ENCODE results near the gene CES1.

Gene CES1

GRCh38 chr16:55778757-55779156 lies 54.1 kb downstream of the CES1 start:
- Histone ChIP-seq H3K4me3 (ENCODE audit: low read depth, low read length) (no peak overlapping the region), H3K79me2 (no peaks in the 10 kb centered on the region), H3K27me3 (ENCODE audit: control insufficient read depth, insufficient read depth, low read length) (peaks cover 4% of the 10 kb centered on the region), H3K36me3 (ENCODE audit: control insufficient read depth, insufficient read depth, low read length) (no peaks in the 10 kb centered on the region), H3K9ac (no peak overlapping the region), H3K9me3 (ENCODE audit: control insufficient read depth, low read length) (no peaks in the 10 kb centered on the region), H3K4me2 (ENCODE audit: low read length) (no peak overlapping the region), H2AFZ (no peak overlapping the region), H3K4me1 (no peaks in the 10 kb centered on the region), H3K27ac (no peak overlapping the region)
- no peak for TF ChIP-seq CTCF (IDR thresholded peaks at IDR 0.05)

GRCh38 chr16:55775857-55776256 lies 57.0 kb downstream of the CES1 start:
- Histone ChIP-seq H3K27me3 (ENCODE audit: control insufficient read depth, insufficient read depth, low read length) (peaks cover 4% of the 10 kb centered on the region), H3K79me2 (no peaks in the 10 kb centered on the region), H3K9me3 (ENCODE audit: control insufficient read depth, low read length) (no peaks in the 10 kb centered on the region), H2AFZ (no peak overlapping the region), H3K4me1 (no peaks in the 10 kb centered on the region), H3K36me3 (ENCODE audit: control insufficient read depth, insufficient read depth, low read length) (no peaks in the 10 kb centered on the region), H3K4me2 (ENCODE audit: low read length) (no peak overlapping the region), H3K9ac (no peak overlapping the region), H3K4me3 (ENCODE audit: low read depth, low read length) (no peak overlapping the region), H3K27ac (no peak overlapping the region)
- TF ChIP-seq CTCF (IDR thresholded peaks at IDR 0.05) = no peak

GRCh38 chr16:55773859-55774549 lies 58.9 kb downstream of the CES1 start:
- H3K36me3 ChIP-seq (ENCODE audit: control insufficient read depth, insufficient read depth, low read length) = no peaks in the 10 kb centered on the region
- H2AFZ ChIP-seq = no peak overlapping the region
- H3K27me3 ChIP-seq (ENCODE audit: control insufficient read depth, insufficient read depth, low read length) = peaks cover 4% of the 10 kb centered on the region
- H3K4me1 ChIP-seq = no peaks in the 10 kb centered on the region
- H3K79me2 ChIP-seq = no peaks in the 10 kb centered on the region
- H3K9ac ChIP-seq = no peak overlapping the region
- H3K27ac ChIP-seq = no peak overlapping the region
- no peak overlapping the region for H3K4me2 ChIP-seq (ENCODE audit: low read length)
- no peak overlapping the region for H3K4me3 ChIP-seq (ENCODE audit: low read depth, low read length)
- H3K9me3 ChIP-seq (ENCODE audit: control insufficient read depth, low read length) = no peaks in the 10 kb centered on the region
- no peak for TF ChIP-seq CTCF (IDR thresholded peaks at IDR 0.05)

GRCh38 chr16:55765161-55765560 lies 67.7 kb downstream of the CES1 start:
- no peaks in the 10 kb centered on the region for H3K4me1 ChIP-seq
- no peak overlapping the region for H3K27ac ChIP-seq

More at GRCh38 chr16:55765161-55765560, 67.7 kb downstream of the CES1 start:
- H3K9ac ChIP-seq = no peak overlapping the region
- no peaks in the 10 kb centered on the region for H3K36me3 ChIP-seq (ENCODE audit: control insufficient read depth, insufficient read depth, low read length)
- H2AFZ ChIP-seq = no peak overlapping the region
- no peak overlapping the region for H3K4me2 ChIP-seq (ENCODE audit: low read length)
- H3K27me3 ChIP-seq (ENCODE audit: control insufficient read depth, insufficient read depth, low read length) = no peaks in the 10 kb centered on the region
- H3K4me3 ChIP-seq (ENCODE audit: low read depth, low read length) = no peak overlapping the region
- no peaks in the 10 kb centered on the region for H3K9me3 ChIP-seq (ENCODE audit: control insufficient read depth, low read length)
- no peaks in the 10 kb centered on the region for H3K79me2 ChIP-seq
- no peak for TF ChIP-seq CTCF (IDR thresholded peaks at IDR 0.05)
